Spleen (tissue), 7 donors: Measurements from ENCODE around the gene MORF4L2.

ENCODE experiments used
- POLR2A ChIP-seq, 3 donors: fragments of 450-650 bp; IDR thresholded peaks; one replicate each; pipeline ENCODE4 v1.5.1; 2017; ENCODE audit warnings: antibody characterized with exemption in 3 of 3, mild to moderate bottlenecking in 1 of 3
- TF ChIP-seq, protein P1 (sequence below), 11 experiments: fragments of 200-600 bp in 7 of 11; fragments of 450-650 bp in 4 of 11; sonication (generic) in 4 of 11; IDR thresholded peaks in 8 of 11; conservative IDR thresholded peaks in 3 of 11; 1 replicate in 7 of 11; 2 replicates in 4 of 11; pipeline versions ENCODE4 v1.4.0 to v1.8.0; 2016 to 2021; ENCODE audit warnings: antibody characterized with exemption in 11 of 11, inconsistent platforms in 4 of 11, mild to moderate bottlenecking in 1 of 11
- donor health status: DM: no; HTN: no; CAD: no; lungs with moderate emphysema.
- donor health status: DM: no; HTN: no; CAD: no.
- donor health status: DM: no; HTN: no; CAD: no.

DNA sequence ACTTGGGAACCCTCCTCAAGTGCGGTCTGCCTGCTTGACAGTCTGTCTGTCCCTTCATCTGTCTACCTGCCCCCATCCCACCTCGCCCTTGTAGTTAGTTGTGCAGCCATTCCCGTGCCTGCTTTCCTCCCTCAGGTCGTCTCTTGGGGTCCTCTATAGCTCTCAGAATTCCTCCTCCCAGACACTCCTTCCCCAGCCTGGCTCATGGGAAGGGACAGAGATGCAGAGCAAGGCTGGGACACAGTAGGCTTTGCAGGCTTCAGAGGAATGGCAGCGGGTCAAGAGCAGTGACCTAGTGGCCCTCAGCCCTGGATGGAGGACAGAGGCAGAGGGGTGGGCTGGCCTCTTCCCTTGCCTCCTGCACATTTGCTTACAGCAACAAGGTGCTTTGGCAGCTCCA lies 42.5 kb upstream of the MORF4L2 start:
- TF ChIP-seq, protein P1, sequence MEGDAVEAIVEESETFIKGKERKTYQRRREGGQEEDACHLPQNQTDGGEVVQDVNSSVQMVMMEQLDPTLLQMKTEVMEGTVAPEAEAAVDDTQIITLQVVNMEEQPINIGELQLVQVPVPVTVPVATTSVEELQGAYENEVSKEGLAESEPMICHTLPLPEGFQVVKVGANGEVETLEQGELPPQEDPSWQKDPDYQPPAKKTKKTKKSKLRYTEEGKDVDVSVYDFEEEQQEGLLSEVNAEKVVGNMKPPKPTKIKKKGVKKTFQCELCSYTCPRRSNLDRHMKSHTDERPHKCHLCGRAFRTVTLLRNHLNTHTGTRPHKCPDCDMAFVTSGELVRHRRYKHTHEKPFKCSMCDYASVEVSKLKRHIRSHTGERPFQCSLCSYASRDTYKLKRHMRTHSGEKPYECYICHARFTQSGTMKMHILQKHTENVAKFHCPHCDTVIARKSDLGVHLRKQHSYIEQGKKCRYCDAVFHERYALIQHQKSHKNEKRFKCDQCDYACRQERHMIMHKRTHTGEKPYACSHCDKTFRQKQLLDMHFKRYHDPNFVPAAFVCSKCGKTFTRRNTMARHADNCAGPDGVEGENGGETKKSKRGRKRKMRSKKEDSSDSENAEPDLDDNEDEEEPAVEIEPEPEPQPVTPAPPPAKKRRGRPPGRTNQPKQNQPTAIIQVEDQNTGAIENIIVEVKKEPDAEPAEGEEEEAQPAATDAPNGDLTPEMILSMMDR (IDR thresholded peaks at IDR 0.05 in 8 of 11, conservative IDR thresholded peaks at IDR 0.05 in 3 of 11): no peak
- no peak for TF ChIP-seq POLR2A (IDR thresholded peaks at IDR 0.05)
